ENCODE measurements around the gene CHRNB4. TPM values are rescaled to one million over a fixed set of nuclear protein-coding genes. Genes with fewer than 3 reads are reported as not detected.

Gene CHRNB4
- total and polyA plus RNA-seq, 2 donors (not counting 1 experiment from before 2014, with no cell fraction given): not detected

GRCh38 chr15:78630886-78631633 is 9.9 kb downstream of the CHRNB4 start:
- no peak overlapping the region for H3K4me3 Mint-ChIP-seq
- no peaks in the 10 kb centered on the region for H3K4me1 ChIP-seq (ENCODE audit: control insufficient read depth in 2 of 2, insufficient read depth in 2 of 2, low read length in 2 of 2)
- H4K20me1 ChIP-seq (ENCODE audit: control insufficient read depth, insufficient read depth, low read length, poor library complexity, severe bottlenecking): no peaks in the 10 kb centered on the region
- CTCF ChIA-PET: no interaction called here
- no peaks in the 10 kb centered on the region for H3K79me2 ChIP-seq (ENCODE audit: control insufficient read depth, insufficient read depth, low read length)
- POLR2A ChIA-PET: no interaction called here
- 88% methylated on average over 7 of the region's 9 CpGs for WGBS (ENCODE audit: insufficient coverage)
- no peak overlapping the region for H3K4me3 ChIP-seq (ENCODE audit: control extremely low read depth in 1 of 5, extremely low read depth in 1 of 5, insufficient read depth in 1 of 5, low read depth in 2 of 5, low read length in 4 of 5)
- H3K9ac ChIP-seq (ENCODE audit: low read length): no peak overlapping the region
- intact Hi-C loops (cut with micrococcal nuclease): no loop called here
- H3K36me3 ChIP-seq (replicated peaks in 1 of 2; ENCODE audit: control extremely low read depth in 1 of 2, control insufficient read depth in 1 of 2, extremely low read depth in 1 of 2, insufficient read depth in 2 of 2, low read length in 1 of 2): no peaks in the 10 kb centered on the region
- TF ChIP-seq EZH2 (IDR thresholded peaks at IDR 0.05; ENCODE audit: borderline replicate concordance, insufficient read depth, low read depth, low read length, poor library complexity, severe bottlenecking) (no peak), CTCF (IDR thresholded peaks at IDR 0.05) (no peak)
- no peak overlapping the region for H3K27ac Mint-ChIP-seq
- H3K4me2 ChIP-seq (replicated peaks; ENCODE audit: low read depth, low read length, poor library complexity, severe bottlenecking): no peak overlapping the region
- ATAC-seq (ENCODE audit: low read depth) (no peak), DNase-seq (no peak)
- H3K27ac ChIP-seq (ENCODE audit: low read length in 2 of 2): no peak overlapping the region
- peaks cover 27% of the 10 kb centered on the region for H3K27me3 Mint-ChIP-seq
- H3K4me1 Mint-ChIP-seq: no peaks in the 10 kb centered on the region
- peaks cover 3% of the 10 kb centered on the region for H3K9me3 Mint-ChIP-seq (ENCODE audit: insufficient read depth)
- peaks cover 0 to 16% (median 6%) of the 10 kb centered on the region in 3 donors for H3K9me3 ChIP-seq (ENCODE audit: control extremely low read depth in 1 of 3, control insufficient read depth in 2 of 3, insufficient read depth in 1 of 3, low read length in 2 of 3)
- H3K27me3 ChIP-seq (replicated peaks in 1 of 4; ENCODE audit: control extremely low read depth in 1 of 4, control insufficient read depth in 3 of 4, insufficient read depth in 4 of 4, low read length in 3 of 4): peaks cover 0 to 4% (median 0%) of the 10 kb centered on the region in 4 experiments
- H2AFZ ChIP-seq (ENCODE audit: insufficient read depth, low read depth, low read length, poor library complexity, severe bottlenecking): no peak overlapping the region

- DNase-seq: no peak
These were observed 11.3 kb downstream of the CHRNB4 start for GRCh38 chr15:78629716-78630065.

More at GRCh38 chr15:78629716-78630065, 11.3 kb downstream of the CHRNB4 start:
- peaks cover 0 to 4% (median 0%) of the 10 kb centered on the region in 4 experiments for H3K27me3 ChIP-seq (replicated peaks in 1 of 4; ENCODE audit: control extremely low read depth in 1 of 4, control insufficient read depth in 3 of 4, insufficient read depth in 4 of 4, low read length in 3 of 4)
- no peak overlapping the region for H3K27ac ChIP-seq (ENCODE audit: low read length in 2 of 2)
- Mint-ChIP-seq H3K4me1 (no peaks in the 10 kb centered on the region), H3K27me3 (peaks cover 27% of the 10 kb centered on the region), H3K9me3 (ENCODE audit: insufficient read depth) (peaks cover 3% of the 10 kb centered on the region), H3K4me3 (no peak overlapping the region), H3K27ac (no peak overlapping the region)
- peaks cover 0 to 16% (median 6%) of the 10 kb centered on the region in 3 donors for H3K9me3 ChIP-seq (ENCODE audit: control extremely low read depth in 1 of 3, control insufficient read depth in 2 of 3, insufficient read depth in 1 of 3, low read length in 2 of 3)
- no peaks in the 10 kb centered on the region for H3K79me2 ChIP-seq (ENCODE audit: control insufficient read depth, insufficient read depth, low read length)
- ChIA-PET POLR2A (no interaction called here), CTCF (no interaction called here)
- no peak for ATAC-seq (ENCODE audit: low read depth)
- no peak overlapping the region for H3K4me3 ChIP-seq (ENCODE audit: control extremely low read depth in 1 of 5, extremely low read depth in 1 of 5, insufficient read depth in 1 of 5, low read depth in 2 of 5, low read length in 4 of 5)
- H3K9ac ChIP-seq (ENCODE audit: low read length): no peak overlapping the region
- TF ChIP-seq CTCF (IDR thresholded peaks at IDR 0.05) (no peak), EZH2 (IDR thresholded peaks at IDR 0.05; ENCODE audit: borderline replicate concordance, insufficient read depth, low read depth, low read length, poor library complexity, severe bottlenecking) (no peak)
- intact Hi-C loops (cut with micrococcal nuclease): no loop called here
- no peak overlapping the region for H3K4me2 ChIP-seq (replicated peaks; ENCODE audit: low read depth, low read length, poor library complexity, severe bottlenecking)
- no peaks in the 10 kb centered on the region for H3K4me1 ChIP-seq (ENCODE audit: control insufficient read depth in 2 of 2, insufficient read depth in 2 of 2, low read length in 2 of 2)
- H2AFZ ChIP-seq (ENCODE audit: insufficient read depth, low read depth, low read length, poor library complexity, severe bottlenecking): no peak overlapping the region
- no peaks in the 10 kb centered on the region for H3K36me3 ChIP-seq (replicated peaks in 1 of 2; ENCODE audit: control extremely low read depth in 1 of 2, control insufficient read depth in 1 of 2, extremely low read depth in 1 of 2, insufficient read depth in 2 of 2, low read length in 1 of 2)
- no peaks in the 10 kb centered on the region for H4K20me1 ChIP-seq (ENCODE audit: control insufficient read depth, insufficient read depth, low read length, poor library complexity, severe bottlenecking)
- WGBS (ENCODE audit: insufficient coverage): 98% methylated on average over 12 of the region's 12 CpGs
